ENCODE measurements around the gene SLC25A17.
"Not testable (repeated sequence)": the region's sequence is repeated elsewhere in the genome, so short reads cannot be mapped to it uniquely, and the experiment has no call there.

Gene SLC25A17, protein sequence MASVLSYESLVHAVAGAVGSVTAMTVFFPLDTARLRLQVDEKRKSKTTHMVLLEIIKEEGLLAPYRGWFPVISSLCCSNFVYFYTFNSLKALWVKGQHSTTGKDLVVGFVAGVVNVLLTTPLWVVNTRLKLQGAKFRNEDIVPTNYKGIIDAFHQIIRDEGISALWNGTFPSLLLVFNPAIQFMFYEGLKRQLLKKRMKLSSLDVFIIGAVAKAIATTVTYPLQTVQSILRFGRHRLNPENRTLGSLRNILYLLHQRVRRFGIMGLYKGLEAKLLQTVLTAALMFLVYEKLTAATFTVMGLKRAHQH

GRCh38 chr22:40818747-40819598 lies at the start of gene SLC25A17:
SLC25A17 (minus strand) TSS chr22:40819346; CDS start chr22:40819248, 98 bp downstream.
- DNase-seq (ENCODE audit: low read depth), result peak; percentile 40

DNA sequence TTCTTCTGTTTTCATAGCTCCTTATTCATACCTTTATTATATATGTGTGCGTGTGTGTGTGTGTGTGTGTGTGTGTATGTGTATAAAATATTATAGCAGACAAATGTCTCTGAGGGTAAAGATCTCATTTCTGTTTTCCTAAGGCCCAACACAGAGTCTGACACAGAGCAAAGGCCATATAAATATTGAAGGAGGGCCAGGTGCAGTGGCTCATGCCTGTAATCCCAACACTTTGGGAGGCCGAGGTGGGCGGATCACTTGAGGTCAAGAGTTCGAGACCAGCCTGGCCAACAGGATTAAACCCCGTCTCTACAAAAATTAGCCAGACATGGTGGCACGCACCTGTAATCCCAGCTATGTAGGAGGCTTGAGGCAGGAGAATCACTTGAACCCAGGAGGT lies 49.2 kb upstream of the SLC25A17 start:
- not testable (repeated sequence) for DNase-seq (ENCODE audit: low read depth)

- DNase-seq (ENCODE audit: low read depth), result no peak
Measured at GRCh38 chr22:40867109-40867508, 48.0 kb upstream of the SLC25A17 start.

- DNase-seq (ENCODE audit: low read depth), result no peak
Measured at GRCh38 chr22:40862537-40862936, 43.4 kb upstream of the SLC25A17 start.

DNA sequence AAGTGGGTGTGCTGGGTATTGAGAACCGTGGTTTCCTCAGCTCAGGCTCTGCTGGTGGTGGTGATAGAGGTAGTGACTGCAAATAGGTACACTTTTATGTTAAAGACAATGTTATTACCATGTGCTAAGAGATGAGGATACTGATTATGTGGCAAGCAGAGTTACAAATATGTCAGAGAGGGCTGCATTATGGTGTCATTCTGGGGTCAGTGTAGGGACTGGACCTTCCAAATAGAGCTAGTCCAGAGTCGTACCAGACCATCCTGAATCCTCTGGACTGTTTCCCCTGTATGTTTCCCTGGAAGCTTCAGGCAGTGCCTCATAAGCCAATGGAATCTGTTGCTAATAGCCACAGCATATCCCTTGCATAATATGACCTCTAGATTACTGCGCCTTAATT lies 42.9 kb upstream of the SLC25A17 start, which contains the start of gene DNAJB7:
Gene DNAJB7, minus strand, starts transcription at position 101 of the 400 bp plus-strand sequence. CDS start 119 bp downstream, outside the sequence.
- no peak for DNase-seq (ENCODE audit: low read depth)

DNA sequence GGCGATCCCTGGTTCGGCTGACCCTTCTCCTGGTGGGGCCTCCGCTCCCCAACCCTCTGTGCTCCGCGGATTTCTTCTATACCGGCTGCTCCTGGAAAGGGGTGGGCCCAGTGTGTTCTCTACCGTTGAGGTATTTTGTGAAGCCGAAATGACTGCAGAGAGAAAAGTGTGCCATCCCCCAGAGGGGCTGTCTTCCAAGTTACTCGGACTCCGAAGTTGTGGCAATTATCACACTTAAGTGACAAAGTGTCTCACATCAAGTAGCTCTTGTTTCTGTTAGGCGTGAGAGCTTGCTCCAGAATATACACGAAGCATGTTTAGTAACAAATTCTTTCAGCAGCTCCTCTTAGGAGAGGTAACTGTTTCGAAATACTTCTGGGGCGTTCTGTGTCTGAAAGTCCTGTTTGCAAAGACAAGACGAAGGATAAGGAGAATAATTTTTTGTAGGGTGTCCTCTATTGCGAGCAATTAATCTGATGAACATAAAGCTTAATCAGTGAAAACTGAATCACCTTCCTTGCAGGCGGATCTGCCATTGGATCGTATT lies 38.2 kb upstream of the SLC25A17 start:
- DNase-seq (ENCODE audit: low read depth), result no peak

GRCh38 chr22:40856513-40857308 lies 37.6 kb upstream of the SLC25A17 start, which contains the start of the genes ST13 and XPNPEP3:
ST13 (minus strand) TSS chr22:40856639; CDS start chr22:40856540, 99 bp downstream.
XPNPEP3 (plus strand) TSS chr22:40857148; CDS start chr22:40857182, 34 bp downstream.
- DNase-seq (ENCODE audit: low read depth), result peak; percentile 89

DNA sequence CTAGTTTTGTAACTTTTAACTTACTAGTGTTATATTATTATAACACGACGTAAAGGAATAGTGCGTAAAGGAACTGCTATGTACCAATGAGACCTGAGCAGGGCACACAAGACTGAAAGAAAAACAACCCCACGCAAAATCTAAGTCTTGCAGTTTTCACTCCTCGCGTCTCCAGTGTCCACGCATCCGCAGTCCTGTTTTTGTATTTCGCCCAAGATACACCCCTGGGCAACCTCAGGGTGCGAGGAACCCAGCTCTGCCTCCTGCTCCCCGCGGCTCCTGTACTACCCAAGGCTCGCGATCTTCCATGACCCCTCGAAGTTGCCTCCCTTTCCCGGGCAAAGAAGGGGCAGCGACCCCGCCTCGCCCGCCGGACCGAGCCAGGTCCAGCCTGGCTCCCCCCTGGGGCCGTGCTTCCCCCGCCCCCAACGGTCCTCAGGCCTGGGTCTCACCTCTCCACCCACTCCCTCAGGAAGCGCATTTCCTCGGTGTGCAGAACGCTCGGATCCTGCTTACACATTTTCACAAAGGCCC lies 36.9 kb upstream of the SLC25A17 start:
- no peak for DNase-seq (ENCODE audit: low read depth)

GRCh38 chr22:40855071-40855978 lies 36.2 kb upstream of the SLC25A17 start:
- DNase-seq (ENCODE audit: low read depth), result no peak

- no peak for DNase-seq (ENCODE audit: low read depth)
Measured at GRCh38 chr22:40853961-40854360, 34.8 kb upstream of the SLC25A17 start.

- DNase-seq (ENCODE audit: low read depth), result no peak
Measured at GRCh38 chr22:40853333-40853732, 34.2 kb upstream of the SLC25A17 start.

DNA sequence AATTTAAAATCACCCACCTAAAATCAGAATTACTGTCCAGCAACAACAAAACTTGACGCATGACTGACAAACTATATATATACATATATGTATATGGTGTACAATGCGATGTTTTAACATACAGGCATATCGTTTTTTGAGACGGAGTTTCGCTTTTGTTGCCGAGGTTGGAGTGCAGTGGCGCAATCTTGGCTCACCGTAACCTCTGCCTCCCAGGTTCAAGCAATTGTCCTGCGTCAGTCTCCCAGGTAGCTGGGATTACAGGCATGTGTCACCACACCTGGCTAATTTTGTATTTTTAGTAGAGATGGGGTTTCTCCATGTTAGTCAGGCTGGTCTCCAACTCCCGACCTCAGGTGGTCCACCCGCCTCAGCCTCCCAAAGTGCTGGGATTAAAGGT lies 26.7 kb upstream of the SLC25A17 start:
- DNase-seq (ENCODE audit: low read depth), result not testable (repeated sequence)

GRCh38 chr22:40844951-40845350 lies 25.8 kb upstream of the SLC25A17 start:
- DNase-seq (ENCODE audit: low read depth), result no peak

DNA sequence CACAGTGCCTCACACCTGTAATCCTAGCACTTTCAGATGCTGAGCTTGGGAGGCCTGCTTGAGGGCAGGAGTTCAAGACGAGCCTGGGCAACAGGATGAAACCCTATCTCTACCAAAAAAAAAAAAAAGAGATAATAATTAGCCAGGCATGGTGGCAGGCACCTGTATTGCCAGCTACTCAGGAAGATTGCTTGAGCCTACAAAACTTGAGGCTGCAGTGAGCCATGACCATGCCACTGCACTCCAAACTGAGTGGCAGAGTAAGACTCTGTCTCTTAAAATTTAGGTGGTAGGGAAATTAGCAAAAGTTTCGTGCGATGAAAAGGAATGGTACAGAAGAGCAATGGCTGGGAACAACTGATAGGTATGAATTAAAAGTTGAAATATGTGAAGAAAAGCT lies 19.3 kb upstream of the SLC25A17 start:
- no peak for DNase-seq (ENCODE audit: low read depth)

DNA sequence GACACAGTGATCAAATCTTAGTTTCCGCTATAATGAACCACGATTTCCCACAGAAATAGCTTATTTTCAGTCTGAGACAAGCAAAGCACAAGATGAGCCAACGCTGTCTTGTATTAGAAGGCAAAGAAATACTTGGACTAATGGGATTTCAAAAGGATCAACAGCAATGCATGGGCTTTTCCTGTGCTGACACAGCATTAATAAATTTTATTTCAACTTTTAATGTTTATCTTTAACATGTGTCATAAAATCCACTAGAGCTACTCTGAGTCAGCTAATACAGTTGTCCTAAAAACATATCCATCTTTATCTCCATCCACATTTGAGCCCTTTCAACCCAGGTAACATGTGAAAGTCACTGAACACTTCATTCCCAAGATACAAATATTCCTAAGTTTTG lies 15.5 kb upstream of the SLC25A17 start:
- no peak for DNase-seq (ENCODE audit: low read depth)

GRCh38 chr22:40829131-40829530 lies 10.0 kb upstream of the SLC25A17 start:
- DNase-seq (ENCODE audit: low read depth), result no peak

- no peak for DNase-seq (ENCODE audit: low read depth)
Measured at GRCh38 chr22:40826984-40827741, 8.0 kb upstream of the SLC25A17 start.

DNA sequence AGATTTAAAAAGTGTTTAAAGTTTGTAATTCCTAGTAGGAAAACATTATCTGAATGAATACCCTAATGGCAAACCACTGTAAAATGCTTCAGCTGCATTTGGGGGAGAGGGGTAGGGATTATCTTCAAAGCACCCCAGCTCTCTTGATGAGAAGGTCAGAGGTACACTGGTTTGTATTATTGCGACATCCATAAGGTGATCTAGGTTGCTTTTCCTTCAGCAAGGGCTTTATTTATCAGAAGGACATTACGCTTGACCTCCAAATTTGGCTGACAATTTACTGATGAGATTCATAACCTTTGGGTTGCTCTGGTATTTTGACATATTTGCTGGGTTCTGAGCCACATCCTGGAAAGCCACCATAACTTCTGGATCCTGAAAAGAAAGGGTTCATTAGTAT lies 7.1 kb upstream of the SLC25A17 start:
- DNase-seq (ENCODE audit: low read depth), result not testable (repeated sequence)

- no peak for DNase-seq (ENCODE audit: low read depth)
Measured at GRCh38 chr22:40823426-40823825, 4.3 kb upstream of the SLC25A17 start.
